HG03159 (cell line): ENCODE results near the gene OR4F16.
"Not testable (repeated sequence)": the region's sequence is repeated elsewhere in the genome, so short reads cannot be mapped to it uniquely, and the experiment has no call there.

Source experiments
- ATAC-seq: cut with Tn5 transposase; IDR thresholded peaks from one replicate; pipeline ENCODE4 v1.9.1; 2021; ENCODE audit warnings: mild to moderate bottlenecking, moderate library complexity; ENCODE audit not compliant: unreplicated experiment

The OR4F16 gene

GRCh38 chr1:686554-686953 lies at the start of gene OR4F16:
OR4F16 (minus strand) TSS chr1:686654; CDS start chr1:686654, 0 bp downstream.
- not testable (repeated sequence) for ATAC-seq

- not testable (repeated sequence) for ATAC-seq
Measured at GRCh38 chr1:733649-734048, 47.2 kb upstream of the OR4F16 start.

- not testable (repeated sequence) for ATAC-seq
Measured at GRCh38 chr1:727040-727439, 40.6 kb upstream of the OR4F16 start.
